ENCODE results near the gene SULT1A1. TPM values are rescaled to one million over a fixed set of nuclear protein-coding genes. Genes with fewer than 3 reads are reported as not detected.
"Not testable (repeated sequence)": the region's sequence is repeated elsewhere in the genome, so short reads cannot be mapped to it uniquely, and the experiment has no call there.

The SULT1A1 gene
- total and polyA plus RNA-seq, 2 experiments from 2014 or later, result 24.1 to 30.4 TPM

DNA sequence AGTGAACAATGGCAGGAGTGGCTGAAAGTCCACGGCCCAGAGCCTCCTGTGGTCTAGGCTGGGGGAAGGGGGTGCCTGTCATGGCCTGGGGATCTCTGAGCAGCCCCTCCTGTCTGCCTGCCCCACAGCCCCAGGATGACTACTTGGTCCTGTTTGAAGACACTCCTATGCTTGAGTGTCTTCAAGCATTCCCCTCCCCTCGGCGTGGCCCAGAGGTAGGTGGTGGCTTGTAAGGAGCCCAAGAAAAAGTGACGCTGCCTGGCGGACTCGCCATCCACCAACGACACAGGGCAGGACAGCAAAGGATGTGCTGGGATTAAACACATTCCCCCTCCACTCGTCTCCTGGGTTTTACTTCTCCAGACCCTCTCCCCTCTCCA is 5.7 kb downstream of the SULT1A1 start:
- TF ChIP-seq, protein P1, sequence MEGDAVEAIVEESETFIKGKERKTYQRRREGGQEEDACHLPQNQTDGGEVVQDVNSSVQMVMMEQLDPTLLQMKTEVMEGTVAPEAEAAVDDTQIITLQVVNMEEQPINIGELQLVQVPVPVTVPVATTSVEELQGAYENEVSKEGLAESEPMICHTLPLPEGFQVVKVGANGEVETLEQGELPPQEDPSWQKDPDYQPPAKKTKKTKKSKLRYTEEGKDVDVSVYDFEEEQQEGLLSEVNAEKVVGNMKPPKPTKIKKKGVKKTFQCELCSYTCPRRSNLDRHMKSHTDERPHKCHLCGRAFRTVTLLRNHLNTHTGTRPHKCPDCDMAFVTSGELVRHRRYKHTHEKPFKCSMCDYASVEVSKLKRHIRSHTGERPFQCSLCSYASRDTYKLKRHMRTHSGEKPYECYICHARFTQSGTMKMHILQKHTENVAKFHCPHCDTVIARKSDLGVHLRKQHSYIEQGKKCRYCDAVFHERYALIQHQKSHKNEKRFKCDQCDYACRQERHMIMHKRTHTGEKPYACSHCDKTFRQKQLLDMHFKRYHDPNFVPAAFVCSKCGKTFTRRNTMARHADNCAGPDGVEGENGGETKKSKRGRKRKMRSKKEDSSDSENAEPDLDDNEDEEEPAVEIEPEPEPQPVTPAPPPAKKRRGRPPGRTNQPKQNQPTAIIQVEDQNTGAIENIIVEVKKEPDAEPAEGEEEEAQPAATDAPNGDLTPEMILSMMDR (IDR thresholded peaks at IDR 0.05; ENCODE audit: low read depth, low read length), result no peak
- Histone ChIP-seq H3K27me3 (no peaks in the 10 kb centered on the region), H3K36me3 (no peaks in the 10 kb centered on the region), H3K4me1 (ENCODE audit: low read depth) (no peaks in the 10 kb centered on the region), H3K9me3 (ENCODE audit: low read depth) (no peaks in the 10 kb centered on the region), H3K27ac (no peak overlapping the region), H3K4me3 (no peak overlapping the region)
- no peak for DNase-seq (ENCODE audit: low read depth in 1 of 2, low spot score in 1 of 2)

DNA sequence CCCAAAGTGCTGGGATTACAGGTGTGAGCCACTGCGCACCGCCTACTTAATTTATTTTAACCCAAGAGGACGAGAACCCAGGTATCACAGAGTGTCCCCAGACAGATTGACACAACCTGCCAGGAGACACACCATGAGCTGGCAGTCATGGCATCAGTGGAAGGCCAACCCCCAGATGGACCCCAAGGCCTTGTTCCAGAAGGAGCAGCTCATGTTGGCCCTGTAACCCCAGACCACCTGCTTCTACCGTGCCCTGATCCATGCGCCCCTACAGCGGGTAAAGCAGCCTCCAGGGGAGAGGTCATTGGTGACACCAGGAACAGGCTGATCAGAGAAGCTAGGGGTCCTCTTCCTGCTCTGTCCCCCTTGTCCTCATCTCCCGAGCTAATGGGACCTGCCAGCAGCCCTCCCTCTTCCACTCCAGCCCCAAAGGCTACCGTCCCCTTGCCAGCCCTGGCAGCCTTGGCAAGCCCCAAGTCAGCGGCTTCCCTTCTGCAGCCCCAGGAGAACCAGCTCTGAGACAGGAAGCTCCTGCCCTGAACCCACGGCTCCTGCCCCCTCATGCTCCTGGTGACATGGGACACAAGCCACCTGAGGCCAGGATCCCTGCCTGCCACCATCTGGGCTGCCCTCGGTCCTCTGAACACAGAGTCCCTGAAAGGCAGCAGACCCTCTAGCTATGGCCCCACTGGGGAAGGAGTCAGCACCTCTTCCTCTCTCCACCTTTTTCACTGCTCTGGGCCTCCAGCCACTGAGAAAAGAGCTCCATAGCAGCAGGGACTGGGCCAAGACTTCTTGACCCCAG is 6.3 kb downstream of the SULT1A1 start:
- Histone ChIP-seq H3K4me3 (no peak overlapping the region), H3K36me3 (no peaks in the 10 kb centered on the region), H3K27ac (no peak overlapping the region), H3K27me3 (no peaks in the 10 kb centered on the region), H3K9me3 (ENCODE audit: low read depth) (no peaks in the 10 kb centered on the region), H3K4me1 (ENCODE audit: low read depth) (no peaks in the 10 kb centered on the region)
- TF ChIP-seq, protein P1 (IDR thresholded peaks at IDR 0.05; ENCODE audit: low read depth, low read length), result no peak
- DNase-seq (ENCODE audit: low read depth in 1 of 2, low spot score in 1 of 2), result no peak

DNA sequence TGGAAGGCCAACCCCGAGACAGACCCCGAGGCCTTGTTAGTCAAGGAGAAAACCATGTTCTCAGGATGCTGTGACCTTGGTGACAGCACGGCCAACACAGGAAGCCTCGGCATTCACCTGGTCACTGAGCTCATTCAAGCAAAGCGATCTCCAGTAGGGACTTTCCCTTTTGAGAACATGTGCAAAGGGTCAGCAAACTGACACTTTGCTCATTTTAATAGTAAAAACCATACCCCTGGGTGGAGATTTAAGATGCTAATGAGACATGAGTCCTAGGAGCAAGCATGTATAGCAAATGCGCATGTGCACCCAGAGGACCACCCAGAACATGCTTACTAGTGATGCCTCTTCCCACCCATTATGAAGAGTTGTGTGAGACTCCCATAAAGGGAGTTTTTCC is 7.3 kb downstream of the SULT1A1 start:
- DNase-seq (ENCODE audit: low read depth in 1 of 2, low spot score in 1 of 2), result no peak
- TF ChIP-seq, protein P1 (IDR thresholded peaks at IDR 0.05; ENCODE audit: low read depth, low read length), result no peak
- no peak overlapping the region for H3K4me3 ChIP-seq
- H3K36me3 ChIP-seq, result no peaks in the 10 kb centered on the region
- H3K4me1 ChIP-seq (ENCODE audit: low read depth), result peaks cover 7% of the 10 kb centered on the region
- H3K27ac ChIP-seq, result no peak overlapping the region
- H3K27me3 ChIP-seq, result no peaks in the 10 kb centered on the region
- no peaks in the 10 kb centered on the region for H3K9me3 ChIP-seq (ENCODE audit: low read depth)

DNA sequence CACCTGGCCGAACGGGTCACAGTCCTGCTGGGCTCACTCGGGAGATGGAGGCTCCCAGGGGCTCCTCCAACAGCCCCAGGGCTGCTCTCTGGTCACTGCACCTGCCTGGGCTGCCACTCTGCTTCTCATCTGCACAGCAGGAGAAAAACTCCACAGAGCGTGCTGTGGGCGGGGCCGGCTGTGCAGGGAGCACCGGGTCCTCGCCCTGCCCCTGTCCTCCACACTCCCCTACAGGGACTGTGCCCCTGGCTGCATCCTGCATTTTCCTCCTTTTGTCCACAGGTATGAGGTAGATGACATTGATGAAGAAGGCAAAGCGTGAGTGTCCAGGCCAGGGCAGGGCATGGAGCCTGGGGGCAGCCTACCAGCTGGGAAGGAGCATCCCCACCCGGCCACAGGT is 7.8 kb downstream of the SULT1A1 start:
- not testable (repeated sequence) for H3K27me3 ChIP-seq; H3K27ac ChIP-seq; H3K4me3 ChIP-seq; H3K9me3 ChIP-seq (ENCODE audit: low read depth); H3K36me3 ChIP-seq; DNase-seq (ENCODE audit: low read depth in 1 of 2, low spot score in 1 of 2)
- peaks cover 12% of the 10 kb centered on the region for H3K4me1 ChIP-seq (ENCODE audit: low read depth)

DNA sequence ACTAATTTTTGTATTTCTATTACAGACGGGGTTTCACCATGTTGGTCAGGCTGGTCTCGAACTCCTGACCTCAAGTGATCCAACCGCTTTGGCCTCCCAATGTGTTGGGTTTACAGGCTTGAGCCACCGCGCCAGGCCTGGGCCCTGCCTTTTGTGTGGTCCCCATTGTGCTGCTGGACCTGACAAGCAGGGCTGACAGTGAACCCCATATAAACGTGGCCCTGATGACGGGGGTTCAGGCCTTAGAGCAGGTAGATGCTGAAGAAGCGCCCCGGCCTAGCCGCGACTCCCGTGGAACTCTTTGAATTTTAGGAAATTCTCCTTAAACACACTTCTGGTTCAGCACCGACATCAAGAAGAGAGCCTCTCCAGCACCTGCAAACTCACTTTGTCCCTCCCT is 8.3 kb downstream of the SULT1A1 start:
- H3K27ac ChIP-seq; H3K9me3 ChIP-seq (ENCODE audit: low read depth); H3K4me3 ChIP-seq; DNase-seq (ENCODE audit: low read depth in 1 of 2, low spot score in 1 of 2); H3K27me3 ChIP-seq; H3K36me3 ChIP-seq: not testable (repeated sequence)
- H3K4me1 ChIP-seq (ENCODE audit: low read depth), result peaks cover 17% of the 10 kb centered on the region

DNA sequence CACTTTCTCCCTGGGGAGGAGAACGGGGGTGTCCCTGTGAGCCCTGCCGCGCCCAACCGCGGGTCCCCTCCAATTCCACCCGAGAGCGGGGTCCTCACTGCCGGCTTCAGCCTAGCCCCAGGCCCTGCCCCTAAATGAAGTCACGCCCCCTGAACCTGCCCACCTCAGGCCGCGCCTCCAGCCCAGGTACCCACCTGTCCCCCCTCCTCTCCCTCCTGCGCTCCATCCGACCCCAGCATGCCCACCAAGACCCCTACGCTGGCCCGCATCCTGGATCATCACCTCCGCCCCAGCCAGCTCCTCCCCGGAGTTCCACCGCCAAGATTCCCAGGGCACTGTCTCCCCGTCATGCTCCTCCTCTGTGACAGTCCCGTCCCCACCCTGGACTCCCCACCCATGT is 8.9 kb downstream of the SULT1A1 start:
- not testable (repeated sequence) for H3K4me3 ChIP-seq
- peaks cover 19% of the 10 kb centered on the region for H3K4me1 ChIP-seq (ENCODE audit: low read depth)

DNA sequence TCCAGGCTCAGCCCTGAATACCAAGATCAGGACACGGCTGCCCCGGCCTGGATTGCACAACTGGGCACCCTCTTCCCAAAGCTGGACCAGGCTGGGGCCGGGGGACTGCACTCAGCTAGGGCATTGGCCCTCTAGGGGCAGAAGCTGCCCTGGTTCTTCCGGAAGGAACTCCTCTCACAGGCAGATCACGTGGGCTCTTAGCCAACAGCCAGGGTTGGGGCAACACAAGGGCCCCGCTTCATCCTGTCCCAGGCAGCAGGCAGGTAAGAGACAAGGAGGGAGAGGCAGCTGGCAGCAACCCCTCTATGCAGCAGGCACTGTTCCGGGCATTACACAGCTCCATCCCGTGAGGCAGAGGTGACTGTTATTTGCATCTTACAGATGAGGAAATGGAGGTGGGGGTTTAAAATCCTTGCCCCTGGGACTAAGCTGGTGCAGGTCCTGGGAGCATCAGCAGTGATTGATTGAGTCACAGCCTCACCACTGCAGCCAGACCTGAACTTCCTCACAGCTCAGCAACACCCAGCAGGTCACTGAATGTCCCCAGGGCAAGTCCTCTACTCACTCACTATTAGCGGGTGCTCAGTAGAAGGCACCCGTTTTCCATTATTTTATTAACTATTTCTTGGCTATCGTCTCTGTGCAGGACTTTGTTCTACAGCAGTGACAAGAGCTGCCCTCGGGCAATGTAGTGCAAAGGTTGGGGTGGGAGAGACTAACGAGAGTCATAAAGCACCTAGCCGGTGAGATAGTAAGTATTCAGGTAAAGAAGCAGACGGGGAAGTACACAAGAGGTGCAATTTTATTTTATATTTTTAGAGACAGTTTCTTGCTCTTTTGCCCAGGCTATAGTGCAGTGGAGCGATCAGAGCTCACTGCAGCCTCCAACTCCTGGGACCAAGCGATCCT is 10.2 kb downstream of the SULT1A1 start:
- not testable (repeated sequence) for H3K27me3 ChIP-seq

More for the DNA sequence above, 8.9 kb downstream of the SULT1A1 start:
- not testable (repeated sequence) for DNase-seq (ENCODE audit: low read depth in 1 of 2, low spot score in 1 of 2); H3K9me3 ChIP-seq (ENCODE audit: low read depth); H3K27ac ChIP-seq; H3K36me3 ChIP-seq; H3K27me3 ChIP-seq

More for the DNA sequence above, 10.2 kb downstream of the SULT1A1 start:
- H3K4me3 ChIP-seq; H3K27ac ChIP-seq; H3K36me3 ChIP-seq; H3K9me3 ChIP-seq (ENCODE audit: low read depth); DNase-seq (ENCODE audit: low read depth in 1 of 2, low spot score in 1 of 2): not testable (repeated sequence)
- peaks cover 19% of the 10 kb centered on the region for H3K4me1 ChIP-seq (ENCODE audit: low read depth)

Measured in cardiac muscle cell (in vitro differentiated cells and primary cell).